H1 (cell line): ENCODE data around the gene NPFFR1. TPM values are rescaled to one million over a fixed set of nuclear protein-coding genes. Genes with fewer than 3 reads are reported as not detected.

Experiments used
- CTCF ChIA-PET: fragments of 300-600 bp; sonication (Branson Sonifier 250); formaldehyde crosslinking; loops from one replicate; lab custom pipeline; 2021; ENCODE audit not compliant: partially characterized antibody; lab: Charles Lee
- POLR2A ChIA-PET: fragments of 300-600 bp; sonication (Branson Sonifier 250); formaldehyde crosslinking; loops from one replicate; lab custom pipeline; 2021; ENCODE audit warnings: inconsistent platforms; ENCODE audit not compliant: partially characterized antibody; lab: Charles Lee
- DNase-seq, 2 experiments: peaks; one replicate each; pipeline versions ENCODE4 v3.0.0 to v3.0.0-alpha.2; 2010 to 2022; ENCODE audit warnings: low spot score in 2 of 2, low read depth in 1 of 2, mixed read lengths in 1 of 2
- FAIRE-seq: peaks from 2 replicates; lab custom pipeline; 2011; peaks lifted over from hg19 to GRCh38; lab: Jason Lieb, UNC
- H2AFZ ChIP-seq: 2 replicates; pipeline ENCODE4 v1.8.1; 2012; ENCODE audit warnings: low read length, inconsistent platforms
- H2AK5ac ChIP-seq: 2 replicates; pipeline ENCODE4 v1.6.1; 2013; ENCODE audit warnings: low read depth, low read length
- H2BK120ac ChIP-seq: replicated peaks from 2 replicates; pipeline ENCODE3; 2013; ENCODE audit warnings: low read depth, low read length, inconsistent platforms
- H2BK12ac ChIP-seq: 2 replicates; pipeline ENCODE4 v1.6.1; 2013; ENCODE audit warnings: low read depth, low read length
- H2BK15ac ChIP-seq: 2 replicates; pipeline ENCODE4 v1.6.1; 2013; ENCODE audit warnings: low read length
- H2BK20ac ChIP-seq: 2 replicates; pipeline ENCODE4 v1.6.1; 2013; ENCODE audit warnings: low read length
- H2BK5ac ChIP-seq: 2 replicates; pipeline ENCODE4 v1.6.1; 2013; ENCODE audit warnings: low read depth, low read length
- H3K14ac ChIP-seq: 2 replicates; pipeline ENCODE4 v1.6.1; 2013; ENCODE audit warnings: inconsistent platforms; ENCODE audit not compliant: insufficient read length
- H3K18ac ChIP-seq: 2 replicates; pipeline ENCODE4 v1.6.1; 2013; ENCODE audit warnings: low read length; ENCODE audit errors: extremely low read depth
- H3K23ac ChIP-seq: 2 replicates; pipeline ENCODE4 v1.6.1; 2013; ENCODE audit warnings: inconsistent platforms; ENCODE audit not compliant: insufficient read length
- H3K23me2 ChIP-seq: 2 replicates; pipeline ENCODE4 v1.6.1; 2013; ENCODE audit warnings: low read depth, low read length
- H3K27ac ChIP-seq: 2 replicates; pipeline ENCODE4 v1.6.1; 2011; ENCODE audit warnings: low read depth, low read length, inconsistent platforms
- H3K27me3 ChIP-seq, 4 experiments: replicated peaks in 1 of 4; 1 replicate in 1 of 4; 2 replicates in 3 of 4; pipeline versions ENCODE4 v1.6.1 to v1.8.1; 2011 to 2013; ENCODE audit warnings: low read length in 3 of 4, mild to moderate bottlenecking in 3 of 4, inconsistent platforms in 2 of 4, mixed read lengths in 2 of 4, moderate library complexity in 1 of 4; ENCODE audit not compliant: control insufficient read depth in 3 of 4, insufficient read depth in 3 of 4; ENCODE audit errors: extremely low read depth in 1 of 4
- H3K36me3 ChIP-seq, 4 experiments: 2 replicates each; pipeline versions ENCODE4 v1.6.1 to v1.8.1; 2011 to 2013; ENCODE audit warnings: mild to moderate bottlenecking in 4 of 4, low read length in 3 of 4, moderate library complexity in 2 of 4, control low read depth in 1 of 4, inconsistent platforms in 1 of 4; ENCODE audit not compliant: insufficient read depth in 4 of 4, control insufficient read depth in 2 of 4
- H3K4ac ChIP-seq: replicated peaks from 2 replicates; pipeline ENCODE3; 2013; ENCODE audit warnings: low read length, low read depth, mixed read lengths, inconsistent platforms; ENCODE audit not compliant: insufficient read length
- H3K4me1 ChIP-seq, 4 experiments: replicated peaks in 1 of 4; 1 replicate in 1 of 4; 2 replicates in 3 of 4; pipeline versions ENCODE4 v1.6.1 to v1.8.1; 2011 to 2013; ENCODE audit warnings: low read length in 3 of 4, inconsistent platforms in 2 of 4, mixed read lengths in 1 of 4; ENCODE audit not compliant: insufficient read depth in 4 of 4, control insufficient read depth in 3 of 4
- H3K4me2 ChIP-seq, 2 experiments: 2 replicates each; pipeline versions ENCODE4 v1.6.1 to v1.8.1; 2011 to 2013; ENCODE audit warnings: low read depth in 2 of 2, low read length in 2 of 2, control low read depth in 1 of 2, inconsistent platforms in 1 of 2, mild to moderate bottlenecking in 1 of 2; ENCODE audit not compliant: insufficient read depth in 1 of 2
- H3K4me3 ChIP-seq, 4 experiments: fragments of 200-600, 300-600 bp in 1 of 4; sonication (generic), shearing (Covaris generic), sonication (Bioruptor Twin) in 1 of 4; 2 replicates each; pipeline versions ENCODE4 v1.5.1 to v1.8.1; 2011 to 2016; ENCODE audit warnings: low read length in 4 of 4, low read depth in 3 of 4, control low read depth in 2 of 4, inconsistent platforms in 2 of 4, mild to moderate bottlenecking in 2 of 4, mixed read lengths in 1 of 4, moderate library complexity in 1 of 4; ENCODE audit not compliant: insufficient read depth in 2 of 4; ENCODE audit errors: extremely low read depth in 1 of 4
- H3K56ac ChIP-seq: replicated peaks from 2 replicates; pipeline ENCODE3; 2013; ENCODE audit warnings: low read depth, mild to moderate bottlenecking, mixed read lengths, low read length, inconsistent platforms; ENCODE audit not compliant: insufficient read length
- H3K79me1 ChIP-seq: 2 replicates; pipeline ENCODE4 v1.6.1; 2013; ENCODE audit warnings: low read depth, low read length, control low read depth
- H3K79me2 ChIP-seq, 2 experiments: 2 replicates each; pipeline versions ENCODE4 v1.6.1 to v1.8.1; 2012 to 2013; ENCODE audit warnings: low read length in 2 of 2, mild to moderate bottlenecking in 2 of 2, inconsistent platforms in 1 of 2; ENCODE audit not compliant: insufficient read depth in 2 of 2, control insufficient read depth in 1 of 2
- H3K9ac ChIP-seq, 4 experiments: replicated peaks in 1 of 4; 1 replicate in 1 of 4; 2 replicates in 3 of 4; pipeline versions ENCODE4 v1.6.1 to v1.8.1; 2011 to 2013; ENCODE audit warnings: low read depth in 3 of 4, low read length in 3 of 4, control low read depth in 2 of 4, mild to moderate bottlenecking in 2 of 4, moderate library complexity in 2 of 4, inconsistent platforms in 1 of 4; ENCODE audit errors: extremely low read depth in 1 of 4
- H3K9me3 ChIP-seq, 2 experiments: 2 replicates each; pipeline versions ENCODE4 v1.6.1 to v1.8.1; 2012 to 2013; ENCODE audit warnings: mild to moderate bottlenecking in 2 of 2, moderate library complexity in 2 of 2, control low read depth in 1 of 2, inconsistent platforms in 1 of 2, low read depth in 1 of 2, low read length in 1 of 2, mixed read lengths in 1 of 2; ENCODE audit not compliant: insufficient read depth in 2 of 2
- H4K20me1 ChIP-seq, 2 experiments: replicated peaks in 1 of 2; 2 replicates each; pipeline versions ENCODE3 to v1.8.1; 2011 to 2013; ENCODE audit warnings: inconsistent platforms in 2 of 2, low read length in 2 of 2, mild to moderate bottlenecking in 1 of 2; ENCODE audit not compliant: insufficient read depth in 2 of 2, control insufficient read depth in 1 of 2
- H4K5ac ChIP-seq: 2 replicates; pipeline ENCODE4 v1.6.1; 2013; ENCODE audit warnings: low read length, low read depth, mixed read lengths, inconsistent platforms; ENCODE audit not compliant: insufficient read length
- H4K8ac ChIP-seq: 2 replicates; pipeline ENCODE4 v1.8.0; 2013; ENCODE audit warnings: mild to moderate bottlenecking, moderate library complexity, low read length, inconsistent platforms; ENCODE audit not compliant: insufficient read depth; ENCODE audit errors: extremely low read depth
- H4K91ac ChIP-seq: replicated peaks from 2 replicates; pipeline ENCODE3; 2013; ENCODE audit warnings: low read length, mixed read lengths, inconsistent platforms; ENCODE audit not compliant: insufficient read length
- BCL11A ChIP-seq, 2 experiments: IDR thresholded peaks; one replicate each; pipeline ENCODE4 v1.6.1; 2011; ENCODE audit warnings: low read depth in 2 of 2, low read length in 2 of 2, mild to moderate bottlenecking in 2 of 2
- GTF2F1 ChIP-seq: IDR thresholded peaks from 2 replicates; pipeline ENCODE4 v1.6.1; 2012; ENCODE audit warnings: low read depth, low read length, improper control_type of control experiment, borderline replicate concordance
- TEAD4 ChIP-seq: IDR thresholded peaks from 2 replicates; pipeline ENCODE4 v1.6.1; 2012; ENCODE audit warnings: low read depth, low read length, inconsistent platforms, mixed read lengths
- ZNF274 ChIP-seq: IDR thresholded peaks from 2 replicates; pipeline ENCODE4 v1.7.0; 2012; ENCODE audit warnings: low read length, borderline replicate concordance; ENCODE audit errors: extremely low read depth
- WGBS, 2 experiments: shearing (Covaris generic) in 1 of 2; methylation state at CpG; one replicate each; pipeline versions ENCODE4 v1.1.6 to v1.1.7; 2013 to 2015; ENCODE audit warnings: low lambda C conversion rate in 2 of 2, mixed read lengths in 2 of 2, inconsistent platforms in 1 of 2, low coverage in 1 of 2, missing lambda C conversion rate in 1 of 2; ENCODE audit not compliant: insufficient replicate concordance in 2 of 2, insufficient coverage in 1 of 2, insufficient read length in 1 of 2; ENCODE audit errors: extremely low coverage in 1 of 2, missing lambda C conversion rate in 1 of 2; 5-methylcytosine and 5-hydroxymethylcytosine counted together
- polyA plus RNA-seq, 7 experiments: library from polyadenylated mRNA; depleted of rRNA in 3 of 7; stranded (reverse) in 5 of 7; unstranded in 2 of 7; fragments of >200 nt in 5 of 7; fragments of 200-250 nt in 2 of 7; gene quantifications; 1 replicate in 5 of 7; 2 replicates in 1 of 7; 4 replicates in 1 of 7; pipeline versions ENCODE4 v1.2.1 to v1.2.3, GENCODE V29; 2011 to 2013; ENCODE audit warnings: missing spikeins in 2 of 7, mixed read lengths in 2 of 7
- total RNA-seq: library from RNA; stranded (reverse); fragmentation: NEBNext Ultra II Directional; extraction: Animal tissue kit (Norgen Biotek cat#: 25700); gene quantifications from 2 replicates; pipeline ENCODE4 v1.2.1, GENCODE V29; 2021

The NPFFR1 gene
- total and polyA plus RNA-seq, 2 of the 8 experiments (the other 6 are each of a cell fraction or from before 2014, with no cell fraction given) = 0.02 to 0.06 TPM

- no peak overlapping the region for H3K23ac ChIP-seq
- H3K4ac ChIP-seq = no peak overlapping the region
- H3K23me2 ChIP-seq = peaks cover 9% of the 10 kb centered on the region; the same call in 1 of the 2 replicates
- FAIRE-seq (no peak), DNase-seq (no peak)
- H3K14ac ChIP-seq = no peak overlapping the region
- H4K5ac ChIP-seq = no peak overlapping the region
- no peak overlapping the region for H2BK5ac ChIP-seq
- H2BK12ac ChIP-seq = no peak overlapping the region
- H2BK20ac ChIP-seq = no peak overlapping the region
- ChIA-PET CTCF (interaction anchor here (1.2 to 2.4 kb wide), 3 partner anchors 9 to 82 kb away, joined by 3 to 8 read pairs (median 3); no protein-coding TSS in a partner anchor), POLR2A (no interaction called here)
- H3K27me3 ChIP-seq = peaks cover 14 to 36% (median 23%) of the 10 kb centered on the region in 4 experiments
- 81% methylated on average over 1 of the region's 1 CpG; no CpG with 5 or more reads in 1 of the 2 experiments for WGBS, 2 experiments
- H2BK120ac ChIP-seq = no peak overlapping the region
- H2AK5ac ChIP-seq = no peak overlapping the region
- H3K4me1 ChIP-seq = no peaks in the 10 kb centered on the region
- no peaks in the 10 kb centered on the region for H3K79me2 ChIP-seq
- no peak overlapping the region for H3K18ac ChIP-seq
- no peak overlapping the region for H4K8ac ChIP-seq
- H2BK15ac ChIP-seq = no peak overlapping the region
- TF ChIP-seq BCL11A (IDR thresholded peaks at IDR 0.05; ENCODE audit: low read depth in 2 of 2, low read length in 2 of 2) (no peak), GTF2F1 (no peak), ZNF274 (no peak), TEAD4 (no peak)
- TF ChIP-seq, all 59 proteins: peak for 0
- Histone ChIP-seq H3K56ac (no peak overlapping the region), H4K91ac (no peak overlapping the region), H3K79me1 (no peaks in the 10 kb centered on the region), H3K4me2 (peak overlapping the region; percentile 68 to 89; a peak in 3 of 4 replicates), H2AFZ (0 out of 2 replicates have a peak overlapping the region, but pooled peaks have one; percentile 55), H3K9me3 (no peaks in the 10 kb centered on the region), H3K27ac (no peak overlapping the region), H4K20me1 (no peaks in the 10 kb centered on the region), H3K36me3 (no peaks in the 10 kb centered on the region), H3K9ac (no peak overlapping the region), H3K4me3 (peak overlapping the region; percentile 29 to 65 (median 46); a peak in 4 of 8 replicates)
Measured at GRCh38 chr10:70283071-70283444, 746 bp downstream of the NPFFR1 start.
